UCSD-AML1 (cell line): ENCODE results near the gene RASGEF1C.

ENCODE experiments used
- DNase-seq: peaks from one replicate; lab custom pipeline; 2025; ENCODE audit not compliant: unreplicated experiment; lab: John Stamatoyannopoulos, UW

RASGEF1C gene

GRCh38 chr5:180160789-180161188 is 48.2 kb downstream of the RASGEF1C start:
- DNase-seq: peak; percentile 73

- DNase-seq: no peak
Observed at GRCh38 chr5:180160215-180160614, 48.8 kb downstream of the RASGEF1C start.

- DNase-seq: no peak
Observed at GRCh38 chr5:180159756-180160155, 49.3 kb downstream of the RASGEF1C start.

- DNase-seq: no peak
Observed at GRCh38 chr5:180157866-180158265, 51.1 kb downstream of the RASGEF1C start.

- DNase-seq: no peak
Observed at GRCh38 chr5:180156141-180156540, 52.9 kb downstream of the RASGEF1C start.

- DNase-seq: no peak
Observed at GRCh38 chr5:180155365-180155926, 53.6 kb downstream of the RASGEF1C start.

- DNase-seq: no peak
Observed at GRCh38 chr5:180154821-180155364, 54.1 kb downstream of the RASGEF1C start.

- DNase-seq: no peak
Observed at GRCh38 chr5:180153991-180154390, 55.0 kb downstream of the RASGEF1C start.

GRCh38 chr5:180153099-180153498 is 55.9 kb downstream of the RASGEF1C start:
- DNase-seq: no peak

- no peak for DNase-seq
Observed at GRCh38 chr5:180143656-180144364, 65.2 kb downstream of the RASGEF1C start.

GRCh38 chr5:180142824-180143610 is 66.0 kb downstream of the RASGEF1C start:
- DNase-seq: no peak

GRCh38 chr5:180142021-180142765 is 66.8 kb downstream of the RASGEF1C start:
- no peak for DNase-seq

GRCh38 chr5:180141068-180141660 is 67.8 kb downstream of the RASGEF1C start:
- no peak for DNase-seq

GRCh38 chr5:180140571-180140970 is 68.4 kb downstream of the RASGEF1C start:
- no peak for DNase-seq

- DNase-seq: no peak
Observed at GRCh38 chr5:180140079-180140554, 68.9 kb downstream of the RASGEF1C start.

- DNase-seq: no peak
Observed at GRCh38 chr5:180139731-180140055, 69.3 kb downstream of the RASGEF1C start.

- DNase-seq: no peak
Observed at GRCh38 chr5:180138976-180139730, 69.9 kb downstream of the RASGEF1C start.

GRCh38 chr5:180138214-180138975 is 70.6 kb downstream of the RASGEF1C start:
- no peak for DNase-seq
